GM18867 (cell line): Measurements from ENCODE around the gene GP1BB.
"Not testable (repeated sequence)": the region's sequence is repeated elsewhere in the genome, so short reads cannot be mapped to it uniquely, and the experiment has no call there.

Experiments used
- ATAC-seq: cut with Tn5 transposase; IDR thresholded peaks from one replicate; pipeline ENCODE4 v1.9.1; 2021; ENCODE audit warnings: mild to moderate bottlenecking, moderate library complexity; ENCODE audit not compliant: unreplicated experiment

The GP1BB gene

DNA sequence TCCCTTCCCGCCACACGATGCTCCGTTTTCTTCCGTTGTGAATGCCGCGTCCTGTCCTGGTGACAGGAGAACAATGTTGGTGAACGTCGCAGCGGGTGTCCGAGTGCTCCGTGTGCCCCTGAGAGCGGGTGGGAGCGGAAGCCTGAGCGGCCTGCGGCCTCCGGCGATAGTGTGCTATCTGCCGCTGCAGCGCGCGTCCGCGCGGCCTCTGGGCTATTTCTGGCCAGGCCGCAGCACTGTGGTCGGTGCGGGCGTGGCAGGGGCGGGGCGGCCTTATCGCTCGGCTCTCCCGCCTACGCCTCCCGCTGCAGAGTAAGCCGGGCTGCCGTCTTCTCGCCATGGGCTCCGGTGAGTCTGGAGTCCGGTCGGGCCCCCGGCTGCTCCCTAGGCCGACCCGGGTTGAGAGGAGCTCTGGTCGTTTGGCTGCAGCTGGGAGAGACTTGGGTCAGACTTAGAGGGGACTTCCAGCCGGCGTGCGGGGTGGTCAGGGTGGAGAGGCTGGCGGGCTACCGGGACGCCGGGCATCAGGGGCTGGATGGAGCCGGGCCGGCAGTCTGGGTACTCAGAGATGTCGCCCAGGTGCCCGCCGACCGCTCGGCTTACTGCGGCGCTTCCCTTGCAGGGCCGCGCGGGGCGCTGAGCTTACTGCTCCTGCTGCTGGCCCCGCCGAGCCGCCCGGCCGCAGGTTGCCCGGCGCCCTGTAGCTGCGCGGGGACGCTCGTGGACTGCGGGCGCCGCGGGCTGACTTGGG is at the start of gene GP1BB:
Gene GP1BB, plus strand, starts transcription at position 308 of the 751 bp plus-strand sequence. Its CDS starts 31 bp downstream, at position 339.
- ATAC-seq = no peak

DNA sequence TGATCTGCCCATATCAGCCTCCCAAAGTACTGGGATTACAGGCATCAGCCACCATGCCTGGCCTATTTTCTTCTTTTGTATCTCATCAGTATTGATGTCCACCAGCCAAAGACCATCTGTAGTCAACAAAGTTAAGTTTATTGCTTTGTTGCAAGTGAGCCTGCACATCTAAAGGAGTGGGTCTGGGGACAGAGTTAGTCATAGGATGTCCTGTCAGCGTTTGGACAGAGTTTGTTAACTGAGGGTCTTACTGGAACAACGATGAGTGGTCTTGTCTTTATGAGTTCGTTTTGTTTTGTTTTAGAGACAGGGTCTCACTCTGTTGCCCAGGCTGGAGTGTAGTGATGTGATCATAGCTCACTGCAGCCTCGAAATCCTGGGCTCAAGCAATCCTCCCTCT is 49.7 kb upstream of the GP1BB start:
- ATAC-seq = no peak

DNA sequence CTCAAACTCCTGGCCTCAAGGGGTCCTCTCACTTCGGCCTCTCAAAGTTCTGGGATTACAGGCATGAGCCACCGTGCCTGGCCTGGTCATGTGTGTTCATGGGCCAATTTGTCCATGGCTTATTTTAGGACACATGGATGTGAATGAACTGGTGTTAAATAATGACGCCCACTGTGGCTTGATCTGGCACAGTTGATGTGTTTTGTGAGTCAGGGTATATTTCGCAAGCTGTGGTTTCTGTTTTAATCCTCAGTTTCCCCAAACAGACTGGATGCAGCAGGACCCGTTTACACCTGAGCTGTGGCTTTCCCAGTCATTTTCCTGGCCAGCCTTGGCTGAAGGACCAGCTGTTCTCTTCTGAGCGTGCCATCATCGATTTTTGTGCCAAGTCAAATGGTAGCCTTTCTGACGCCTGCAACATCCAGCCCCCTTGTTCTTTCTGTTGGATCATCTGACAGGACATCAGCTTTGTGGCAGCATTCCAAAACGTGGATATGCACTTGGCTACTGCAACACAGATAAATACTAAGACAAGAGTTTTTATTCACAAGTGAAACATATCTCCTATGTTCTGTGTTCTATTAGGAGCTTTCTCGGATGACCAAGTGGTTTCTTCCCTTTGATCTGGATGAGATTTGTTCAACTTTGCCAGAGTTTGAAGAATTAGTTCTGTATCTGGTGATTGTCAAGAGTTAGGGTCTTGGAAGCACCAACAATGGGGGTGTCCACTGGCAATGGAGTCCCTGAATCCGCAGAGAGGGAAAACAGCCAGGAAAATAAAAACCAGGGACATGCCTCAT is 49.0 kb upstream of the GP1BB start:
- ATAC-seq = no peak

DNA sequence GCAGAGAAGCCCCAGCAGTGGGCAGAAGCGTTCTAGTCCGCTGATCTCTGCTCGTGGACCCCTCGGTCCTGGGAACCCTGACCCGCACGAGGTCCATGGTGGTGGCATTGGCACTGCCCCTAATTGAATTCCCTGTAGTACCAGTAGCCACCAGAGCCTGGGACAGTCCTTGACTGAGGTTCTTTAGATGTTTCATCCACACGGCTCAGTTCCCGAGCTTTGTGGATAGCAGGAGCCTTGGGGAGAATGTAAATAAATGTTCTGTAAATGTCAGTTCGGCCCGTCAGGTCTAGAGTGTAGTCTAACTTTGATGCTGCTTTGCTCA is 48.4 kb upstream of the GP1BB start:
- no peak for ATAC-seq

DNA sequence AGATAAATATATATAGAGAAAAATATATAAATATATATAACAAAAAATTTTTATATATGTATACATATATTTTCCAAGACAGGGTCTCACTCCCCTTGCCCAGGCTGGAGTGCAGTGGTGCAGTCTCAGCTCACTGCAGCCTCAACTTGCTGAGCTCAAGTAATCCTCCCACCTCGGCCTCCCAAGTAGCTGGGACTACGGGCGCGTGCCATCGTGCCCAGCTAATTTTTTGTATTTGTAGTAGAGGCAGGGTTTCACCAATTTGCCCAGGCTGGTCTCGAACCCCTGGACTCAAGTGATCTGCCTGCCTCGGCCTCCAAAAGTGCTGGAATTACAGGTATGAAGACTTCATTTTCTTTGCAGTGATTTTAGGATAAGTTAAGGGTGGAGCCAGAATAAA is 47.9 kb upstream of the GP1BB start:
- ATAC-seq = no peak

DNA sequence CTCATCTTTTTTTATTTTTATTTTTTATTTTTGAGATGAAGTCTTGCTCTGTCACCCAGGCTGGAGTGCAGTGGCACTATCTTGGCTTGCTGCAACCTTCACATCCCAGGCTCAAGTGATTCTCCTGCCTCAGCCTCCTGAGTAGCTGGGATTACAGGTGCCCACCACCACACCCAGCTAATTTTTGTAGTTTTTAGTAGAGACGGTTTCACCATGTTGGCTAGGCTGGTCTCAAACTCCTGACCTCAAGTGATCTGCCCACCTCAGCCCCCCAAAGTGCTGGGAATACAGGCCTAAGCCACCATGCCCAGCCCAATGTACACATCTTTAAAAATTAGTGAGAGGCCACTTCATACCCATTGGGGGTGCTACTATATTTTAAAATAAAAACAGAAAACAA is 46.9 kb upstream of the GP1BB start:
- ATAC-seq = not testable (repeated sequence)

DNA sequence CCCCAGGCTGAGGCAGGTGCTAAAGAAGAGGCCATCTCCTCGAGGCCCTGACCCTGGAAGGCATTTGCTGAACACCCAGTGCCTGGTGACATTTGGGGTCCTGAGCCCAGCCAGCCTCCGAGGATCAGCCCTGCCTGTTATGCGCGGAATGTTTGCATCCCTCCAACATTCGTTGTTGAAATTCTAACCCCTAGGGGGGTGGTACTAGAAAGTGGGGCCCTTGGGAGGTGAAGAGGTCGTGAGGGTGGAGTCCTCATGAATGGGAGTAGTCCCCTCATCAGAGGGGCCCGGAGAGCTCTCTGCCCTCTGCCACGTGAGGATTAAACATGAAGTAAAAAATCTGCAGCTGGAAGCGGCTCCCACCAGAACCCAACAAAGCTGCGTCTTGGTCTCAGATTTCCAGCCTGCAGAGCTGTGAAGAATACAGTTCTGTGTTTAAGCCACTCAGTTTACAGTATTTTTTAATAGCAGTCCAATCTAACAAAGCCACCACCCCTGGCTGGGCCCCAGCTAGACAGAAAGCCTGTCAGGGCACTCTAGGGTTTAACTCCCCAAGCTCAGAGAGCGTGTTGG is 44.3 kb upstream of the GP1BB start:
- no peak for ATAC-seq

DNA sequence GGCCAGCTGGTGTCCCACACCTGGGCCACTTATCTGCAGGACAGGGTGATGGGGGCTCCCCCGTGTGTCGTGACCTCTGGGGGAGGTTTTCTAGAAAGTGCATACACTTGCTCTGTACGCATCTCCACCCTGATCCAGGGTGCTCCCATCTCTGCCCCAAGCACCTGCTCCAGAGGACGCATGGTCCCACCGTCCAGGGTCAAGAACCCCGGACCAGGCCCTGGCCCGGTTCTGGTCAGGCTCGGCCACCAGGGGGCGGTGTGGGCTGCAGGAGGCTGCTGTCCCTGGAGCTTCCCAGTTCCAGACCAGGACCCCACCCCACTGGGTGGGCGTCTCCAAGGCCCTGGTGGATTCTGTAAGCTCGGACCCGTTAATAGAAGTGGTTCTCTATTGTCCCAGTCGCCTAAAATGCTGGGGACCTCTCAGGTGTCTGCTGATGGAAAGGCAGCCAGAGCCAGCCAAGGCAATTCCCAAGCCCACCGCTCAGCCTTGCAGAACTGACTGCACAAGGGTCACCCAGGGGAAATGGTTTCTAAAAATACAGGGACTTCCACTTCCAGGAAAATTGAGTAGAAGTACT is 43.7 kb upstream of the GP1BB start:
- ATAC-seq = no peak

DNA sequence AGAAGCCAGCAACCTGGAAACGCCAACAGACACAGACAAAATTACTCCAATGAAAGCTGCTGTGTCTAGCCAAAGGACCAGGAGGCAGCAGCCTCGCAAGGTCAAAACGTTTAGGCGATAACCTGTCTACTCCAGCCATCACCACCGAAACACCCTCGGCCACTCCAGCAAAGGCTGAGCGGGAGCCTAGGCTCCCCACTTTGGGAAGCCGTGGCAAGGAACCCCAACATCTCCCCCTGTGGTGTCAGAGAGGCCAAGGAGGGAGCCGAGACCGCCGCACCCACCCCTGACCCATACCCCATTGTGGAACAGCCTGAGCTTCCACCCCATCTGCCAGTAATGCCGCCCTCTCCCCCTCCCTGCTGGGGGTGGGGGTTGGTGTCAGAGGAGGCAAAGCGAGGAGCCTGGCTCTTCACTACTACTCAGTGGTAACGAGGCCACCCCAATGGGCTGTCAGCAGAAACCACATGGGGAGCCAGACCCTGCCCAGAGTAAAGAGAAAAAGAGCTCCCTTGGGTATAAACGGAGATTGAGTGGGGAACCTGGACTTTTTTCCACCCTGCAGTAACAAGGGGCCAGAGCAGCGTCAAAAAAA is 43.0 kb upstream of the GP1BB start:
- ATAC-seq = no peak

DNA sequence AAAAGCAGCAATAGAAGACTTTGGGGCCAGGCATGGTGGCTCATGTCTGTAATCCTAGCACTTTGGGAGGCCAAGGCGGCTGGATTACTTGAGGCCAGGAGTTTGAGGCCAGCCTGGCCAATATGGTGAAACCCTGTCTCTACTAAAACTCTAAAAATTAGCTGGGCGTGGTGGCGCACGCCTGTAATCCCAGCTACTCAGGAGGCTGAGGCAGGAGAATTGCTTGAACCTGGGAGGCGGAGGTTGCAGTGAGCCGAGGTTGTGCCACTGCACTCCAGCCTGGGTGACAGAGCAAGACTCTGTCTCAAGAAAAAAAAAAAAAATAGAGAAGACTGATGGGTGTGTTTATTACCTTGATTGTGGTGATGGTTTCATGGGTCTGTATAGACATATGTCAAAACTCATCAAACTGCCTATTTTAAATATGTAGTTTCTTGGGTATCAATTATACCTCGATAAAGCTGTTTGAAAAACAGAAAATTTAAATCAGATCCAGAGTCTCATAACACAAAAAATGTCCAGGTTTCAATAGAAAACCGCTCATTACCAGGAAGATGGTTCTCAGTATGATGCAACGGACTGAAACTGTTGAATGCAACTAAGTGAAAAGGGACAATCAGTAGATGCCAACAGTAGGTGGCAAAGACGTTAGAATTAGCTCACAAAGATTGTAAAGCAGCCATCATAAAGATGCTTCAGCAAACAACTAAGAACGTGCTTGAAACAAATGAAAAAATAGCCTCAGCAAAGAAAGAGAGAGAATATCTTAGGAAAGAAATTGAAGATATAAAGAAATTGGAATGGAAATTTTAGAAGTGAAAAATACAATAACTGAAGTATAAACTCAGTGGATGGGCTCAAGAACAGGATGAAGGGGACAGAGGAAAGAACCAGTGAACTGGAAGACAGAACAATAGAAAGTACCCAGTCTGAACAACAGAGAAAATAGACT is 42.2 kb upstream of the GP1BB start:
- ATAC-seq = no peak

DNA sequence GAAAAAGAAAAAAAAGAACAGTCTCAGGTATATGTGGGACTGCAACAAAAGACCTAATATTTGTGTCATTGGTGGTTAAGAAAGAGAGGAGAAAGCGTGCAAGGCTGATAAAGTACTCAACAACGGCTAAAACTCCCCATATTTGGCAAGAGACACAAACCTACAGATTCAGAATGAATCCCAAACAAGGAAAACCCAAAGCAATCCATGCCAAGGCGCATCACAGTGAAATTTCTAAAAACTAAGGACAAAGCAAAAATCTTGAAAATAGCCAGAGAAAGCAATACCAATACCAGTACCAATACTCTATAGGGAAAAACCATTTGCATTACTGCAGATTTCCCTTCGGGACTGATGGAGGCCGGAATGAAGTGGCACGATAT is 41.5 kb upstream of the GP1BB start:
- no peak for ATAC-seq

DNA sequence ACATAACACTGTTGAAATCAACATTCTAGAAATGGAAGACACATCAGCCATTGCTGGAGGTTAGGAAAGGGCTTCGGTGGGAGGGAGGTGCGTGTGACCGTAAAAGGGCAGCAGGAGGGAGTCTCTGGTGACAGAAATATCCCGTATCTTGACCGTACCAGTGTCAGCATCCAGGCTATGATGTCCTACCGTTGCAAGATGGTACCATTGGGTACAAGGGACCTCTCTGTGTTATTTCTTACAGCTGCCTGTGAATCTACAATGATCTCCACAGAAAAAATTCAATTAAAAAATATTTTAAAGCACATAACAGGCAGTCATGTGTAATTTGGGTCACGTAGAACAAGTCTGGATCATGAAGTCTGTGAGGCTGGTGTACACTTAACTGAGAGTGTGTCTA is 36.4 kb upstream of the GP1BB start:
- ATAC-seq = no peak

DNA sequence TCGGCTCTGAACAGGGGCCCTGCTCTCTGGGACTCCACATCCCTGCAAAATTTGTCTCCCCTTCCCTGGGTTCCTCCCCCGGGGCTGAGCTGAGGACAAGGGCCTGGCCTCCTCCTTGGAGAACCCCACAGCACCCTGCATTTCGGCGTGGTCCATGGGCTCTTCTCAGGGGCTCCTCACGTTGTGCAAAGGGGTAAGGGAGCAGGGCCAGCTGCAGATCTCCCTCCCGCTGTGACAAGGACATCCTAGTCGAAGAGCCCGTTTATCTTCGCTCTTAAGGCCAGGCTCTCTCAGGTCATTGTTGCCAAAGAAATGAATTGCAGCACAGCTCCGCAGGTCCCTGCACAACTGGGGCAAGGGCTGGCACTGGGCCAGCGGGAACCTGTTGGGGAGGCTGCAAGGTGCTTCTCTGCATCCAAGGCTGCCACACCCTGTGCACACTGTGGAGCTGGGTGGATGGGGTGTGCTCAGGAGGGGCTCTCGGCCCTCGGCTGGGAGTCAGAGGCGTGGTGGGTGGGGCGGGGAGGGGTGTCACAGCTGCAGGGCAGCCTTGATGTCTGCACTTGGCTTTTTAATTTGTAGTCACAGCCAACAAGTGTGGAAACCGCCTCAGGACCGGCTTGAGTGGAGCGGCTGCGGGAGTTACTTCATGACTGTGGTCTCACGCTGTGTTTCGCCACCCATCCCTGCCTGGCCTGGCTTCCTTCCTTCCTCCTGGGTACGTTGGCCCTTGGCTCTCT is 35.6 kb upstream of the GP1BB start:
- no peak for ATAC-seq

DNA sequence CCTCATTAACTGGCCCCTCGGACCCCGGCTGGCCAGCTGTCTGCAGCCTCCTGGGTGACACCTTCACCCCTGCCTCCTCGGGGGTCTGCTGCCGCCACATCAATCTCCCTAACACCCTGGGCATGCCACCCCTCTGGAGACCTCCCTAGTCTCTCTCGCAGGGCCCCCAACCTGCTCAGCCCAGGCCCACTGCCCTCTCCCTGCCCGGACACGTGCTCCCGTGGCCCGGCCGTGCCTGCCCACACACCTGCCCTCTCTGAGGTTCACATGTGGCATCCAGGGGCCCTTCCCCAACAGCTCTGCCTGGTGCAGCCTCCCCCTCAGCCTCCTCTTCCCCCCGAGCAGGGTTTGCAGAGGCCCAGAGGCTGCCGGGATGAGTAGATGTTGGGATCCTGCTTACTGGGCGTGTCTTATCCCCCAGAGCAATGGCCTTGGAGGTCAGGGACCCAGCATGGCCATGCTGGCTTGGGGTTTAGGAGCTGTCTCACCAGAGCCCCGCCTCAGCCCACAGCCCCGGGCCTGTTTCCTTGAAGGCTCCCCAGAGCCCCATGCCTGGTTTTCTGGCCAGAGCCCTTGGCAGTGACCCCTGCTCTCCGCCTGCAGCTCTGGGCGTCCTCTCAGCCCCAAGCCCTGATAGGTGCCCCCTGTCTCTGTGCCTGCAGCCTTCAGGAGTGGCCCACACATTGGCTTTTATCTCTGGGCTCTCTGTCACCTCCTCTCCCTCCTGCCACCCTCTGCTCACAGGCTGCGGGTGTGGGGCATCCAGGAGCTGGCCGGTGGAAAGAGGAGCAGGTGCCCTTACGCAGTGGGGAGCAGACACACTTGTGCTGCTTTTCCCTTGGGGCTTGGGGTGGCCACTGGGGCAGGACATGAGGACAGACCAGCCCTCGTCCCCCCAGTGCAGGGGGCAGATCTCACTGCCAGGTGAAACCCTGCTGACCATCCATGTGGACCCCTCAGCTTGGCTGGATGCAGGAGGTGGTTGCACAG is 34.7 kb upstream of the GP1BB start:
- ATAC-seq = no peak

DNA sequence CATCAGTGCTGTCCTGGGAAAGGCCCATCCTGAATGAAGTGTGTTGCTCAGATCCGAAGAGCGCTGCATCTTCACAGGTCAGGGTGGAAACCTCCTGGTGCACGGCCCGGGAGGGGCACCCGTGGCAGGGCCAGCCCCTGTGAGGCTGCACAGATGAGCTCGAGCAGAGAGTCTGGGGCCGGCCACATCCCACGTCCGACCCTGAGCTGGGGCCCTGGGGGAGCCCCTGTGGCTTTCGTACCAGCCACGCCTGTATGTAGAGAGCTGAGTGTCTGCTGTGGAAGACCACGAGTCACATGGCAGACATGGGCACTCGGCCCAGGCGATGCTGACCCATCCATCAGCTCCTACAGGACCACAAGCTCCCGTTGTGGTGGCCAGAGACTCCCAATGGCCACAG is 33.9 kb upstream of the GP1BB start:
- ATAC-seq = no peak

DNA sequence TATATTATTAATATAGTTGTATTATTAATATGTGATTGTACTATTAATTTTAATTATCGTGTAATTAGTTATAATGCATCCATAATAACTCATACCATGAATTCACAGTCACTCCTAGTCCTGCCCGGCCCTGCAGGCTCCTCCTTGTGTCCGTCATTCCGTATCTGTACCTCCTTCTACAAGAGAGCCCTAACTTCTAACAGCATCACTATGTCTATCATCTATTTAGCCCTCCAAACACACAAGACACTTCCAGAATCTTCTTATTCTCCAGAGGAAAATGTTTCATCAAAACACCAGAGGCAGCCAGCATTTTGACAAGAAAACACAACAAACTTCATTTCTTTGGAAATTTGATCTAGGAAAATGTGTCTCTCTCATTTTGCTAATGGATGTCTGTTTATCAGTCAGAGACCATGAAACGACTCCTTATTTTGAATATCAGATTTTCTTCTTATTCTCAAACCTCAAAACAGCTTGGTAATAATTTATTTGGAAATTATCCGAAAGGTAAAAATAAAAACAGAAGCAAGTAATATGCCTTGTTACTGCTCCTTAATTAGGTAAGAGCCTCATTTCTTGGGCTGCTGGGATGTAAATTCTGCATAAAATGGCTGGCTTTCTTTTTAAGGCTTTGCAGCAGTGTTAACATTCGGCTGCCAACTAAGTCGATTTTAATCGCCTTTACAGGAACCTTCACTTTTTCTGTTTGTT is 32.2 kb upstream of the GP1BB start:
- no peak for ATAC-seq

DNA sequence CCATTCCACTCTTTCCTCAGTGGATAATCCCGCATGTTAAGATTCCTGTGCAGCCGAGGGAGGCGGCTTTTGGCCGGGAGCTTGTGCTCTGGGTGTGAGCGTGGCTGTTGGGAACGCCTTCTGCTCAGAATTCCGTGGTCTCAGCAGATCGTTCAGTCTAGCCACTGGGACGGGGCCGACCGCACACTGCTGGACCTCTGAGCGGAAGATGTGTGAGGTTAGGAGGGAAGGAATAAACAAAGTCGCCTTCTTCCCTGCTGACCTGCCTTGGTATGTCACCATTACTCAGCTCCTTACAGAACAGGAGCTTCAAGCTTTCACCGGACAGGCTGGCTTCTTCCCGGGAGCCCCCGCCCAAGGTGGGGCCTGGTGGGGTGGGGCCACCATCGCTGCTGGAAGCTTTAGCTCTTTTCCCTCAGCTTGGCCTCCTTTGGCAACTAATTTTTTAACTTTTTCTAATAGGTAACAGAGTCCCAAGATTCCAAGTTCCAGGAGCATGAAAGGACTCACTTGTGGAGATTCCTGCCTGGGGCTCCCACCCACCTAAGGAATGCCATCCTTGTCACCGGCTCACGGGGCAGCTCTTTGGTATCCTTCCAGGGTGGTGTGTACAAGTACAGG is 31.5 kb upstream of the GP1BB start:
- no peak for ATAC-seq
